ENCODE measurements around the gene POU6F2. TPM values are rescaled to one million over a fixed set of nuclear protein-coding genes. Genes with fewer than 3 reads are reported as not detected.

Gene POU6F2
- total and polyA plus RNA-seq, 7 donors: 0.01 TPM; not detected in 6

DNA sequence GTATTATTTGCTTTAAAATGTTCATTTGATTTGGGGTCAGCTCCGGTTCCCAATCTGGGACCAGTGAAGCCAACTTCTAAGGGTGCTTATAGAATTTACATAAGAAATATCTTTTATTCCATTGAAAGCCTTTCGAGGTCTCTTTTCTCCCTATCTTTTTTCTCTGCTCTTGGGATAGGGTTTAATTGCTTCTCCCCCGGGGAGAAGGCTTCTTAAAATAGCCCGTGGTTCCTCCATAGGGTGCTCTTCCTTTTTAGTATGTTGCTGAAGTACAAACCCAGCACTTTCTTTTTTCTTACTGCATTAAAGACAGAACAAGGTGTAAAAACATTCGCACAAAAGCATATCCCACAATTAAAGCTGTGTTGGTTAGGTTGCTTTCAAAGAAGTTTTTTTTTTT, 107.5 kb downstream of the POU6F2 start:
- TF ChIP-seq, protein P1, sequence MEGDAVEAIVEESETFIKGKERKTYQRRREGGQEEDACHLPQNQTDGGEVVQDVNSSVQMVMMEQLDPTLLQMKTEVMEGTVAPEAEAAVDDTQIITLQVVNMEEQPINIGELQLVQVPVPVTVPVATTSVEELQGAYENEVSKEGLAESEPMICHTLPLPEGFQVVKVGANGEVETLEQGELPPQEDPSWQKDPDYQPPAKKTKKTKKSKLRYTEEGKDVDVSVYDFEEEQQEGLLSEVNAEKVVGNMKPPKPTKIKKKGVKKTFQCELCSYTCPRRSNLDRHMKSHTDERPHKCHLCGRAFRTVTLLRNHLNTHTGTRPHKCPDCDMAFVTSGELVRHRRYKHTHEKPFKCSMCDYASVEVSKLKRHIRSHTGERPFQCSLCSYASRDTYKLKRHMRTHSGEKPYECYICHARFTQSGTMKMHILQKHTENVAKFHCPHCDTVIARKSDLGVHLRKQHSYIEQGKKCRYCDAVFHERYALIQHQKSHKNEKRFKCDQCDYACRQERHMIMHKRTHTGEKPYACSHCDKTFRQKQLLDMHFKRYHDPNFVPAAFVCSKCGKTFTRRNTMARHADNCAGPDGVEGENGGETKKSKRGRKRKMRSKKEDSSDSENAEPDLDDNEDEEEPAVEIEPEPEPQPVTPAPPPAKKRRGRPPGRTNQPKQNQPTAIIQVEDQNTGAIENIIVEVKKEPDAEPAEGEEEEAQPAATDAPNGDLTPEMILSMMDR (IDR thresholded peaks at IDR 0.05): no peak
- Histone ChIP-seq H3K27ac (no peak overlapping the region), H3K4me3 (peak overlapping the region; percentile 17), H3K27me3 (ENCODE audit: insufficient read depth in 3 of 3, low read length in 2 of 3) (peaks cover 0 to 9% (median 2%) of the 10 kb centered on the region in 3 donors), H3K4me1 (no peaks in the 10 kb centered on the region), H3K9me3 (no peaks in the 10 kb centered on the region), H3K36me3 (ENCODE audit: insufficient read depth in 1 of 2, low read depth in 1 of 2) (no peaks in the 10 kb centered on the region)
- DNase-seq (no peak), ATAC-seq (no peak)
- 40 to 50% (median 41%) methylated on average over 5 of the region's 5 CpGs for WGBS, 3 donors
- intact Hi-C loops (cut with DNase I): no loop called here

DNA sequence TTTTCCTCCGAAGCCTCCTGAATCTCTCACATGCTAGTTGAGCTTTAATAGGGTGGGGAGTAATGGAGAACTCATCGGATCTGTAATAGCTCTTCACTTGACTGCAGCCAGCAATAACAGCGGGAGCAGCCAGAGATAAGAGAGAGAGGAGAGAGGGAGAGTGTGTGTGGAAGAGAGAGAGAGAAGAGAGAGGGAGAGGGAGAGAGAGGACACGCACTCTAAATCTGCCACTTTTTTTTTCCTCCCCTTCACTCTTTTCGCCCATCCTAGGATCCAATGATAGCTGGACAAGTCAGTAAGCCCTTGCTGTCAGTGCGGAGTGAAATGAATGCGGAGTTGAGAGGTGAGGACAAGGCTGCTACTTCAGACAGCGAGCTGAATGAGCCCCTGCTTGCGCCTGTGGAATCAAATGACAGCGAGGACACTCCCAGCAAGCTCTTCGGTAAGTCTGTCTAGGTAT, 107.9 kb downstream of the POU6F2 start:
- H3K27ac ChIP-seq: no peak overlapping the region
- TF ChIP-seq, protein P1 (IDR thresholded peaks at IDR 0.05): no peak
- H3K4me1 ChIP-seq: no peaks in the 10 kb centered on the region
- intact Hi-C loops (cut with DNase I): no loop called here
- H3K9me3 ChIP-seq: no peaks in the 10 kb centered on the region
- no peak for DNase-seq
- WGBS, 3 donors: 8 to 11% (median 8%) methylated on average over 11 of the region's 11 CpGs
- ATAC-seq: no peak
- peak overlapping the region; percentile 17 for H3K4me3 ChIP-seq
- H3K36me3 ChIP-seq (ENCODE audit: insufficient read depth in 1 of 2, low read depth in 1 of 2): no peaks in the 10 kb centered on the region
- H3K27me3 ChIP-seq (ENCODE audit: insufficient read depth in 3 of 3, low read length in 2 of 3): peaks cover 0 to 9% (median 2%) of the 10 kb centered on the region in 3 donors

DNA sequence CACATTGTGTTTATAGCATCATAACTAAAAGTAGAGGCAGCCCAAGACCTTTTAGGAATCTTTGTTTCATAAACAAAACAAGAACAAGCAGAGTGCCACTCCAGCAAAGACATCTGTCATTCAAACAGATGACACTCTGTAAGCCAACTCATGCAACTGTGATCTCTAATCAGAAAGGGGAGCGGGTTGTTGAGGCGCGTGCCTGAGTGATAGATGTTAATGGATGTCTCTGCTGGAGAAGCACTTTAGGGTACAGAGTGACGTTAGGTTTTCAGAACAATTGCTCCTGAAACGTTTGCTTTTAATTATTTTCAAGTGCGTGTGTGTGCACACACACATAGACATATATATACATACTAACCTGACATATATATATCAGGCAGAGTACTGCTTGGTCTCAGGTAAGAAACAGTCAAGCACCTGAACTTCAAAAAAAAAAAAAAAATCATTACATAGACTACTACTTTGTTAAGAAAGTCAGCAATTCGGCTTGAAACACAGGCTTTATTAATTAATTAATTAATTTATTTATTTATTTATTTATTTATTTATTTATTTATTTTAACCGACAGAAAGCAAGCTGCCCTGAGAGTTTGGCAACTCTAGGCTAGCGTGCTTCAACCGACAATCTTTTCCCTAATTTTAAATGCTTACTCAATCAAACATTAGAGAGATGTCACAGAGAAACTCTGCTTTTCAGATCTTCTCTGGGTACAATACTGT, 109.1 kb downstream of the POU6F2 start:
- Histone ChIP-seq H3K4me3 (no peak overlapping the region), H3K27ac (no peak overlapping the region), H3K36me3 (ENCODE audit: insufficient read depth in 1 of 2, low read depth in 1 of 2) (no peaks in the 10 kb centered on the region), H3K27me3 (ENCODE audit: insufficient read depth in 3 of 3, low read length in 2 of 3) (peaks cover 0 to 9% (median 0%) of the 10 kb centered on the region in 3 donors), H3K4me1 (no peaks in the 10 kb centered on the region), H3K9me3 (no peaks in the 10 kb centered on the region)
- ATAC-seq: no peak
- no peak for DNase-seq
- intact Hi-C loops (cut with DNase I): no loop called here
- TF ChIP-seq, protein P1 (IDR thresholded peaks at IDR 0.05): no peak
- WGBS, 3 donors: 87 to 90% (median 89%) methylated on average over 10 of the region's 10 CpGs

DNA sequence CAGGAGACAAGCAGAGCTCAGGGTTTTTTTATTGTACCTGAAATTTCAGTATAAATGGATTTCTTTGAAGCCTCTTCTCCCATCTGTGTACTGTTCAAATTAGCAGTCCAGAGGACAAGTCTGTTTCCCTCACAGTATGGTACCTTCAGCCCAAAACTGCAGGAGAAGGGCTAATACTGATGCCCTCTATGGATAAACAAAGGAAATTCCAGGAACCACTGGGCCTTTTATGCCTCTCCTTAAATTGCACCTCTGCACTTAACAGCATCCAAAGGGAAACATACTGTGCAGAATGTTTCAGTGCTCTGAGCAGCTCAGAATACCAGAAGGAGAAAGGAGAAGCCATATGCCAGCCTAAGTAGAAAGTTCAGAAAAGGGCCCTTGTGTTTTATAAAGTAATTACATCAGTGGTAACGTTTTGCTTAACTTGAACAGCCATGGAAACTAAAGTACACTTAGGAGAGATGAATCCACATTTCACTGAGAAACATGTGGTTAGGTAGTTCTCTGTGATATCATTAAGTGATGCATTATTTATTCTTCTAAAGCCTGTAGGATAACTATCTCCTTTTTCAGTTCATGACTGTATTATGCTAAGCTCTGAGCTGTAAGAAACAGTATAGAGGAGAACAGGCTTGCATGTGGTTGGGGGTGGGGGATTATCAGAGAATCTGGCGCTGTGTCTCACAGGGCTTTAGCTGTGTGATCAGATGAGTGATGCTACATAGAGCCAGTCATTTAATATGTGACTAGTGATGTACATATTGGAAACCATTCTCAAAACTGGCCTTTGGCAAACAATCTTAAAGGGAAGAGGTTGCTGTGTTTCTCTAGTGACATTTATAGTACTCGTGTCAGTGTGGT, 111.3 kb downstream of the POU6F2 start:
- H3K27ac ChIP-seq: no peak overlapping the region
- TF ChIP-seq, protein P1 (IDR thresholded peaks at IDR 0.05): no peak
- DNase-seq: no peak
- intact Hi-C loops (cut with DNase I): no loop called here
- H3K36me3 ChIP-seq (ENCODE audit: insufficient read depth in 1 of 2, low read depth in 1 of 2): no peaks in the 10 kb centered on the region
- 64 to 70% (median 65%) methylated on average over 3 of the region's 3 CpGs for WGBS, 3 donors
- H3K9me3 ChIP-seq: no peaks in the 10 kb centered on the region
- ATAC-seq: no peak
- H3K27me3 ChIP-seq (ENCODE audit: insufficient read depth in 3 of 3, low read length in 2 of 3): peaks cover 0 to 9% (median 0%) of the 10 kb centered on the region in 3 donors
- no peaks in the 10 kb centered on the region for H3K4me1 ChIP-seq
- H3K4me3 ChIP-seq: no peak overlapping the region

All from psoas muscle (tissue), 8 donors.